ENCODE data around the gene MBOAT2. TPM values are rescaled to one million over a fixed set of nuclear protein-coding genes. Genes with fewer than 3 reads are reported as not detected.

The MBOAT2 gene
- total and polyA plus RNA-seq, 2 experiments from 2014 or later: 38.2 to 58.3 TPM

GRCh38 chr2:9001229-9001628 is 2.3 kb downstream of the MBOAT2 start:
- Histone ChIP-seq H3K4me1 (ENCODE audit: low read depth) (peaks cover 19% of the 10 kb centered on the region), H3K27me3 (no peaks in the 10 kb centered on the region), H3K9me3 (ENCODE audit: low read depth) (no peaks in the 10 kb centered on the region), H3K27ac (no peak overlapping the region), H3K36me3 (no peaks in the 10 kb centered on the region), H3K4me3 (no peak overlapping the region)
- DNase-seq (ENCODE audit: low read depth in 1 of 2, low spot score in 1 of 2): no peak
- TF ChIP-seq CTCF (IDR thresholded peaks at IDR 0.05; ENCODE audit: low read depth, low read length): no peak

- Histone ChIP-seq H3K4me3 (no peak overlapping the region), H3K36me3 (no peaks in the 10 kb centered on the region), H3K4me1 (ENCODE audit: low read depth) (peaks cover 19% of the 10 kb centered on the region), H3K27ac (no peak overlapping the region), H3K27me3 (no peaks in the 10 kb centered on the region), H3K9me3 (ENCODE audit: low read depth) (no peaks in the 10 kb centered on the region)
- no peak for DNase-seq (ENCODE audit: low read depth in 1 of 2, low spot score in 1 of 2)
- TF ChIP-seq CTCF (IDR thresholded peaks at IDR 0.05; ENCODE audit: low read depth, low read length): no peak
Observed at GRCh38 chr2:9000442-9000841, 3.0 kb downstream of the MBOAT2 start.

- H3K4me1 ChIP-seq (ENCODE audit: low read depth): peaks cover 19% of the 10 kb centered on the region
- H3K27ac ChIP-seq: no peak overlapping the region
- no peak overlapping the region for H3K4me3 ChIP-seq
- no peak for DNase-seq (ENCODE audit: low read depth in 1 of 2, low spot score in 1 of 2)
- H3K27me3 ChIP-seq: no peaks in the 10 kb centered on the region
- no peaks in the 10 kb centered on the region for H3K9me3 ChIP-seq (ENCODE audit: low read depth)
- H3K36me3 ChIP-seq: no peaks in the 10 kb centered on the region
- no peak for TF ChIP-seq CTCF (IDR thresholded peaks at IDR 0.05; ENCODE audit: low read depth, low read length)
Observed at GRCh38 chr2:8999797-9000196, 3.7 kb downstream of the MBOAT2 start.

GRCh38 chr2:8999102-8999446 is 4.4 kb downstream of the MBOAT2 start:
- peaks cover 19% of the 10 kb centered on the region for H3K4me1 ChIP-seq (ENCODE audit: low read depth)
- H3K36me3 ChIP-seq: no peaks in the 10 kb centered on the region
- H3K27ac ChIP-seq: no peak overlapping the region
- no peak for DNase-seq (ENCODE audit: low read depth in 1 of 2, low spot score in 1 of 2)
- TF ChIP-seq CTCF (IDR thresholded peaks at IDR 0.05; ENCODE audit: low read depth, low read length): no peak
- H3K27me3 ChIP-seq: no peaks in the 10 kb centered on the region
- no peaks in the 10 kb centered on the region for H3K9me3 ChIP-seq (ENCODE audit: low read depth)
- no peak overlapping the region for H3K4me3 ChIP-seq

GRCh38 chr2:8998418-8999101 is 4.9 kb downstream of the MBOAT2 start:
- H3K36me3 ChIP-seq: no peaks in the 10 kb centered on the region
- no peak for DNase-seq (ENCODE audit: low read depth in 1 of 2, low spot score in 1 of 2)
- no peaks in the 10 kb centered on the region for H3K27me3 ChIP-seq
- no peaks in the 10 kb centered on the region for H3K9me3 ChIP-seq (ENCODE audit: low read depth)
- H3K27ac ChIP-seq: no peak overlapping the region
- no peak overlapping the region for H3K4me3 ChIP-seq
- no peak for TF ChIP-seq CTCF (IDR thresholded peaks at IDR 0.05; ENCODE audit: low read depth, low read length)
- H3K4me1 ChIP-seq (ENCODE audit: low read depth): peaks cover 19% of the 10 kb centered on the region

Measured in cardiac muscle cell (in vitro differentiated cells and primary cell).